GM06990 (cell line): ENCODE results near the gene ZNRF1.

Experiments
- DNase-seq: peaks from one replicate; pipeline ENCODE4 v3.0.0-alpha.2; 2011; ENCODE audit not compliant: insufficient read length; ENCODE audit errors: extremely low read depth
- H3K27me3 ChIP-seq: replicated peaks from 2 replicates; pipeline ENCODE4 v1.6.0; 2011; ENCODE audit warnings: low read length; ENCODE audit not compliant: control insufficient read depth, insufficient read depth
- H3K36me3 ChIP-seq: 2 replicates; pipeline ENCODE4 v1.5.1; 2011; ENCODE audit warnings: low read length; ENCODE audit not compliant: control insufficient read depth, insufficient read depth
- H3K4me3 ChIP-seq: replicated peaks from 2 replicates; pipeline ENCODE4 v1.5.1; 2011; ENCODE audit warnings: low read depth, mild to moderate bottlenecking, control low read depth, low read length
- CTCF ChIP-seq: IDR thresholded peaks from 2 replicates; pipeline ENCODE4 v1.5.1; 2011; ENCODE audit warnings: low read length, control low read depth, mild to moderate bottlenecking, inconsistent platforms; ENCODE audit not compliant: insufficient read depth, poor library complexity, severe bottlenecking

ZNRF1 gene

GRCh38 chr16:75068085-75069031 lies 69.5 kb downstream of the ZNRF1 start:
- no peak overlapping the region for H3K4me3 ChIP-seq
- TF ChIP-seq CTCF = no peak
- no peaks in the 10 kb centered on the region for H3K27me3 ChIP-seq
- DNase-seq = no peak
- H3K36me3 ChIP-seq = no peaks in the 10 kb centered on the region

- TF ChIP-seq CTCF = no peak
- no peak for DNase-seq
- Histone ChIP-seq H3K36me3 (no peaks in the 10 kb centered on the region), H3K4me3 (no peak overlapping the region), H3K27me3 (no peaks in the 10 kb centered on the region)
Observed at GRCh38 chr16:75070012-75070841, 71.4 kb downstream of the ZNRF1 start.

GRCh38 chr16:75071621-75072020 lies 72.8 kb downstream of the ZNRF1 start:
- Histone ChIP-seq H3K27me3 (no peaks in the 10 kb centered on the region), H3K36me3 (no peaks in the 10 kb centered on the region), H3K4me3 (no peak overlapping the region)
- DNase-seq = no peak
- no peak for TF ChIP-seq CTCF

DNA sequence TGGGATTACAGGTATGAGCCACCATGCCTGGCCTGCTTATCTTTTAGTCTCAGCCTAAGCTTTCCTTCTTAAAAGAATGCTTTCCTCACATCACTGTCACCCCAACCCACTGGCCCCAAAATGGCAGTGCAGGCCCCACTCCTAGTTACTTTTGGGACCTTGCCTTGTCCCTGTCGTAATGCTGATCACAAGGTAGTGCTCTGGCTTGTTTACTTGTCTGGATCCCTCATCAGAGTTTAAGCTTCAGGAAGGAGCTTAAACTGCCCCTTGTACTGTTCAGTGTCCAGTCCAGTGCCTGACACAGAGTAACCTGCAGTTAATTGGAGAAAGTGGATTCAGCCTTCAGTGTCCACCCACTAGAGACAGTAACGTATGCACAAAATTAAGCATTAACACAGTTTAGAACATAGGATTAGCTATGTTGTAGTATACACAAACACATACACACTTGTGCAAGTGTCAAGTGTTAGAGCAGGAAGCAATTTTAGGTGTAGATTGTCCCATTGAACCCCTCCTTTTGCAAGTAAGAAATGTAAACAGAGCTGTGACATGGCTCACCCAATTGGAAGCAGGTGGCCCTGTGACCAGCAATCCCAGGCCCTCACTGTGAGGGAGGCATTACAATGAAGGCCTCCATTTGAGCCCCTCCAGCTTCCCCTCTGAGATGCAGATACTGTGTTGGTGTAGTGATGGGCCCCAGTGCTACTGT lies 73.6 kb downstream of the ZNRF1 start:
- no peak for DNase-seq
- H3K27me3 ChIP-seq = no peaks in the 10 kb centered on the region
- H3K4me3 ChIP-seq = no peak overlapping the region
- H3K36me3 ChIP-seq = no peaks in the 10 kb centered on the region
- no peak for TF ChIP-seq CTCF

DNA sequence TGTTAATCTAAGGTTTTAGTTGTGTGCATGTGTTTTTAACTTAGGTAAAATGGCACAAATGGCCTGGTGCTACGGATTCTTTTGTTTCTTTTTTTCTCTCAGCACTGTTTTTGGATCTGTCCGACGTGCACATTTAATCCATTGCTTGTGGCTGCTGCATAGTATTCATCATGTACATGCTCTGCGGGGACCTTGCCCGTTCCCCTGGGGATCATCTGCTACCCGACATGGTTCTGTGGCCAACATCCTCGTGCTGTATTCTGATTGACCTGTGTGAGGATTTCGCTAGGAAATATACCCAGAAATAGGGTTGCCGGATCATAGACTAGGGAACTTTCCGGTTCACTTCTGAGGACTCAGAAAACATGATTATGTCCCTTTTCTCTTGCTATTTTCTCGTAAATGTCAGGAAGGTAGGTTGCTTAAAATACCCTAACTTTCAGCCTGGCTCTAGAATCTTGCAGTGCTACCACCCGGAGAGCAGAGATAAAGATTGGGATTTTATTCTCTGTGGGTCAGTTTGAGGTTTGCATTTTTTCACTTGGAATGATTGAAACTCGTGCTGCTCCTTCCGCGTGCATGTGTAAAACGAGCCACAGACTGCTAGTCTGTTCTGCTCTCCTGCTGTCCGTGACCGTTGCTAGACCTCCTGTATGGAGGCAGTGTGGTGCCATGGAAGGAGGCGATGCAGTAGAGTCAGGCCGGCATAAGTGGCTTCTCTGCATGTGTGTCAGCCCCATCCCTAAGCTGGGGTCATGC lies 74.9 kb downstream of the ZNRF1 start:
- no peaks in the 10 kb centered on the region for H3K27me3 ChIP-seq
- no peak overlapping the region for H3K4me3 ChIP-seq
- no peak for TF ChIP-seq CTCF
- H3K36me3 ChIP-seq = no peaks in the 10 kb centered on the region
- no peak for DNase-seq
